HL-60 (cell line): ENCODE measurements around the gene ADCYAP1R1.

Experiments
- DNase-seq, 2 experiments: peaks; one replicate each; pipeline ENCODE4 v3.0.0-alpha.2; 2010 to 2020; ENCODE audit warnings: low read depth in 1 of 2, low spot score in 1 of 2
- H3K27ac ChIP-seq: fragments of 250-450 bp; sonication (Bioruptor Pico); replicated peaks from 2 replicates; pipeline ENCODE4 v1.5.1; 2020; ENCODE audit warnings: mild to moderate bottlenecking, moderate library complexity
- H3K27me3 ChIP-seq: fragments of 250-450 bp; sonication (Bioruptor Pico); 2 replicates; pipeline ENCODE4 v1.5.1; 2021; ENCODE audit warnings: mild to moderate bottlenecking, moderate library complexity; ENCODE audit not compliant: insufficient read depth, poor library complexity, severe bottlenecking
- H3K4me3 ChIP-seq: replicated peaks from 2 replicates; pipeline ENCODE4 v1.5.1; 2011; ENCODE audit warnings: mild to moderate bottlenecking, control low read depth, low read length; ENCODE audit not compliant: insufficient read depth
- GABPA ChIP-seq: IDR thresholded peaks from 2 replicates; pipeline ENCODE4 v1.6.1; 2012; ENCODE audit warnings: low read depth
- POLR2AphosphoS5 ChIP-seq: IDR thresholded peaks from 2 replicates; pipeline ENCODE4 v1.6.1; 2012; ENCODE audit warnings: low read depth
- SPI1 ChIP-seq: IDR thresholded peaks from 2 replicates; pipeline ENCODE4 v1.6.1; 2012; ENCODE audit warnings: low read depth, mild to moderate bottlenecking, borderline replicate concordance
- TF ChIP-seq, protein P1 (sequence below): IDR thresholded peaks from one replicate; pipeline ENCODE4 v1.5.1; 2011; ENCODE audit warnings: low read length, control low read depth, inconsistent platforms; ENCODE audit not compliant: insufficient read depth
- TF ChIP-seq, protein P2 (sequence below): IDR thresholded peaks from 2 replicates; pipeline ENCODE4 v1.6.1; 2012; ENCODE audit warnings: low read depth; ENCODE audit not compliant: insufficient replicate concordance

ADCYAP1R1 gene

GRCh38 chr7:31123726-31124125 lies 71.6 kb downstream of the ADCYAP1R1 start:
- no peaks in the 10 kb centered on the region for H3K27me3 ChIP-seq
- no peak overlapping the region for H3K4me3 ChIP-seq
- TF ChIP-seq, protein P1, sequence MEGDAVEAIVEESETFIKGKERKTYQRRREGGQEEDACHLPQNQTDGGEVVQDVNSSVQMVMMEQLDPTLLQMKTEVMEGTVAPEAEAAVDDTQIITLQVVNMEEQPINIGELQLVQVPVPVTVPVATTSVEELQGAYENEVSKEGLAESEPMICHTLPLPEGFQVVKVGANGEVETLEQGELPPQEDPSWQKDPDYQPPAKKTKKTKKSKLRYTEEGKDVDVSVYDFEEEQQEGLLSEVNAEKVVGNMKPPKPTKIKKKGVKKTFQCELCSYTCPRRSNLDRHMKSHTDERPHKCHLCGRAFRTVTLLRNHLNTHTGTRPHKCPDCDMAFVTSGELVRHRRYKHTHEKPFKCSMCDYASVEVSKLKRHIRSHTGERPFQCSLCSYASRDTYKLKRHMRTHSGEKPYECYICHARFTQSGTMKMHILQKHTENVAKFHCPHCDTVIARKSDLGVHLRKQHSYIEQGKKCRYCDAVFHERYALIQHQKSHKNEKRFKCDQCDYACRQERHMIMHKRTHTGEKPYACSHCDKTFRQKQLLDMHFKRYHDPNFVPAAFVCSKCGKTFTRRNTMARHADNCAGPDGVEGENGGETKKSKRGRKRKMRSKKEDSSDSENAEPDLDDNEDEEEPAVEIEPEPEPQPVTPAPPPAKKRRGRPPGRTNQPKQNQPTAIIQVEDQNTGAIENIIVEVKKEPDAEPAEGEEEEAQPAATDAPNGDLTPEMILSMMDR = no peak
- TF ChIP-seq POLR2AphosphoS5 (no peak), GABPA (no peak)
- TF ChIP-seq, protein P2, sequence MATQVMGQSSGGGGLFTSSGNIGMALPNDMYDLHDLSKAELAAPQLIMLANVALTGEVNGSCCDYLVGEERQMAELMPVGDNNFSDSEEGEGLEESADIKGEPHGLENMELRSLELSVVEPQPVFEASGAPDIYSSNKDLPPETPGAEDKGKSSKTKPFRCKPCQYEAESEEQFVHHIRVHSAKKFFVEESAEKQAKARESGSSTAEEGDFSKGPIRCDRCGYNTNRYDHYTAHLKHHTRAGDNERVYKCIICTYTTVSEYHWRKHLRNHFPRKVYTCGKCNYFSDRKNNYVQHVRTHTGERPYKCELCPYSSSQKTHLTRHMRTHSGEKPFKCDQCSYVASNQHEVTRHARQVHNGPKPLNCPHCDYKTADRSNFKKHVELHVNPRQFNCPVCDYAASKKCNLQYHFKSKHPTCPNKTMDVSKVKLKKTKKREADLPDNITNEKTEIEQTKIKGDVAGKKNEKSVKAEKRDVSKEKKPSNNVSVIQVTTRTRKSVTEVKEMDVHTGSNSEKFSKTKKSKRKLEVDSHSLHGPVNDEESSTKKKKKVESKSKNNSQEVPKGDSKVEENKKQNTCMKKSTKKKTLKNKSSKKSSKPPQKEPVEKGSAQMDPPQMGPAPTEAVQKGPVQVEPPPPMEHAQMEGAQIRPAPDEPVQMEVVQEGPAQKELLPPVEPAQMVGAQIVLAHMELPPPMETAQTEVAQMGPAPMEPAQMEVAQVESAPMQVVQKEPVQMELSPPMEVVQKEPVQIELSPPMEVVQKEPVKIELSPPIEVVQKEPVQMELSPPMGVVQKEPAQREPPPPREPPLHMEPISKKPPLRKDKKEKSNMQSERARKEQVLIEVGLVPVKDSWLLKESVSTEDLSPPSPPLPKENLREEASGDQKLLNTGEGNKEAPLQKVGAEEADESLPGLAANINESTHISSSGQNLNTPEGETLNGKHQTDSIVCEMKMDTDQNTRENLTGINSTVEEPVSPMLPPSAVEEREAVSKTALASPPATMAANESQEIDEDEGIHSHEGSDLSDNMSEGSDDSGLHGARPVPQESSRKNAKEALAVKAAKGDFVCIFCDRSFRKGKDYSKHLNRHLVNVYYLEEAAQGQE = no peak
- no peak overlapping the region for H3K27ac ChIP-seq
- DNase-seq = no peak

DNA sequence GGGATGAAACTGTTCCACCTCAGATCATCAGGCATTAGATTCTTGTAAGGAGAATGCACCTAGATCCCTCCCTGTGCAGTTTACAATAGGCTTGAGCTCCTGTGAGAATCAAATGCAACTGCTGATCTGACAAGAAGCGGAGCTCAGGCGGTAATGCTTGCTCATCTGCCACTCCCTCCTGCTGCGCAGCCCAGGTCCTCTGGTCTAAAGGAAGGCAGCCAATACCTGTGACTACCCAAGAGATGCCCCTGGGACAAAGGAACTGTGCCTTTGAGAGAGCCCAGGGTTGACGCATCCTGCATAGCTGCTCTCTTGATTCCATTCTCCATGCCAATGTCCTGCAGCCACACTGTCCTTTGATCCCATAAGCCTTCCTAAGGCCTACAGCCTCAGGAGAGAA lies 73.1 kb downstream of the ADCYAP1R1 start:
- no peak for DNase-seq
- no peaks in the 10 kb centered on the region for H3K27me3 ChIP-seq
- TF ChIP-seq SPI1 = no peak
- TF ChIP-seq, protein P1 = no peak
- TF ChIP-seq, protein P2 = no peak
- no peak for TF ChIP-seq GABPA
- no peak for TF ChIP-seq POLR2AphosphoS5
- H3K4me3 ChIP-seq = no peak overlapping the region
- H3K27ac ChIP-seq = no peak overlapping the region

- DNase-seq = no peak
- Histone ChIP-seq H3K27me3 (peaks cover 2% of the 10 kb centered on the region), H3K27ac (no peak overlapping the region), H3K4me3 (no peak overlapping the region)
- TF ChIP-seq POLR2AphosphoS5 (no peak), GABPA (no peak), SPI1 (no peak)
- TF ChIP-seq, protein P1 = no peak
- TF ChIP-seq, protein P2 = no peak
Observed at GRCh38 chr7:31126976-31127375, 74.9 kb downstream of the ADCYAP1R1 start.
